K562 (cell line): ENCODE results near the gene FBXO10. TPM values are rescaled to one million over a fixed set of nuclear protein-coding genes. Genes with fewer than 3 reads are reported as not detected.
A peak's percentile ranks its signal among the peaks of the same experiment; 100 is the strongest.

Experiments used
- ELF1 ChIP-seq: fragments of 200-800 bp; sonication (Bioruptor generic); IDR thresholded peaks from 2 replicates; pipeline ENCODE4 v1.6.1; 2016; ENCODE audit warnings: missing genetic modification characterization, missing compliant biosample characterization
- ESRRB ChIP-seq: fragments of 250-450 bp; sonication (Bioruptor Pico); IDR thresholded peaks from 2 replicates; pipeline ENCODE4 v1.5.0; 2020; ENCODE audit warnings: mild to moderate bottlenecking, moderate library complexity, borderline replicate concordance
- HEY1 ChIP-seq: fragments of 250-450 bp; sonication (Bioruptor Pico); IDR thresholded peaks from 2 replicates; pipeline ENCODE4 v1.5.0; 2020; ENCODE audit warnings: mild to moderate bottlenecking, moderate library complexity, borderline replicate concordance
- ILK ChIP-seq: fragments of 450-650 bp; IDR thresholded peaks from 2 replicates; pipeline ENCODE4 v1.6.1; 2016; ENCODE audit warnings: missing genetic modification characterization, low read depth, mild to moderate bottlenecking, missing compliant biosample characterization, moderate library complexity, borderline replicate concordance
- NCOA1 ChIP-seq: fragments of 450-650 bp; IDR thresholded peaks from 2 replicates; pipeline ENCODE4 v1.6.1; 2016; ENCODE audit warnings: low read depth
- SMAD3 ChIP-seq: fragments of 450-650 bp; formaldehyde crosslinking; conservative IDR thresholded peaks from 2 replicates; pipeline ENCODE4 v1.4.0; 2020; ENCODE audit warnings: mild to moderate bottlenecking
- ZC3H11A ChIP-seq: IDR thresholded peaks from 2 replicates; pipeline ENCODE4 v1.6.1; 2012; ENCODE audit warnings: low read depth, low read length, improper control_type of control experiment
- polyA plus RNA-seq, 8 experiments: library from polyadenylated mRNA; depleted of rRNA in 4 of 8; stranded (reverse) in 5 of 8; unstranded in 3 of 8; fragments of >200 nt; fragmentation: Nextera tagmentation in 2 of 8; fragmentation: Illumina TruSeq in 1 of 8; extraction: Ambion mirVana in 2 of 8; extraction: Trizol in 1 of 8; gene quantifications; 2 replicates each; pipeline versions ENCODE4 v1.2.1 to v1.2.3, GENCODE V29; 2011 to 2014; ENCODE audit warnings: inconsistent platforms in 1 of 8, missing spikeins in 1 of 8
- total RNA-seq, 7 experiments: library from RNA; depleted of rRNA in 6 of 7; stranded (reverse); fragments of >200 nt in 6 of 7; fragmentation: Illumina TruSeq in 2 of 7; extraction: Trizol in 2 of 7; gene quantifications; 2 replicates each; pipeline versions ENCODE4 v1.2.1 to v1.2.3, GENCODE V29; 2011 to 2021; ENCODE audit warnings: low replicate concordance in 1 of 7
- TF ChIP-seq, protein P1 (sequence below): fragments of 450-650 bp; IDR thresholded peaks from 2 replicates; pipeline ENCODE4 v1.6.1; 2016; ENCODE audit warnings: mild to moderate bottlenecking
- TF ChIP-seq, protein P2 (sequence below): fragments of 250-450 bp; sonication (Bioruptor Pico); IDR thresholded peaks from 2 replicates; pipeline ENCODE4 v1.6.1; 2021; ENCODE audit warnings: mild to moderate bottlenecking
- TF ChIP-seq, protein P3 (sequence below): fragments of 200-400 bp; formaldehyde crosslinking; IDR thresholded peaks from 2 replicates; pipeline ENCODE4 v1.6.1; 2017; ENCODE audit warnings: mild to moderate bottlenecking, low read depth, low read length, moderate library complexity
- TF ChIP-seq, protein P4 (sequence below), 2 experiments: fragments of 150-350 bp in 1 of 2; IDR thresholded peaks; 2 replicates each; pipeline ENCODE4 v1.6.1; 2012 to 2016; ENCODE audit warnings: low read depth in 2 of 2, low read length in 2 of 2, mild to moderate bottlenecking in 1 of 2, moderate library complexity in 1 of 2
- TF ChIP-seq, protein P5 (sequence below), 2 experiments: IDR thresholded peaks in 1 of 2; conservative IDR thresholded peaks in 1 of 2; 2 replicates each; pipeline ENCODE4 v1.6.1; 2016; ENCODE audit warnings: low read depth in 2 of 2, mild to moderate bottlenecking in 1 of 2, missing compliant biosample characterization in 1 of 2, missing genetic modification characterization in 1 of 2, moderate library complexity in 1 of 2

The FBXO10 gene
- total and polyA plus RNA-seq, 9 of the 15 experiments (the other 6 are each of a cell fraction or from before 2014, with no cell fraction given), result 0.84 to 9.9 (median 6.0) TPM

DNA sequence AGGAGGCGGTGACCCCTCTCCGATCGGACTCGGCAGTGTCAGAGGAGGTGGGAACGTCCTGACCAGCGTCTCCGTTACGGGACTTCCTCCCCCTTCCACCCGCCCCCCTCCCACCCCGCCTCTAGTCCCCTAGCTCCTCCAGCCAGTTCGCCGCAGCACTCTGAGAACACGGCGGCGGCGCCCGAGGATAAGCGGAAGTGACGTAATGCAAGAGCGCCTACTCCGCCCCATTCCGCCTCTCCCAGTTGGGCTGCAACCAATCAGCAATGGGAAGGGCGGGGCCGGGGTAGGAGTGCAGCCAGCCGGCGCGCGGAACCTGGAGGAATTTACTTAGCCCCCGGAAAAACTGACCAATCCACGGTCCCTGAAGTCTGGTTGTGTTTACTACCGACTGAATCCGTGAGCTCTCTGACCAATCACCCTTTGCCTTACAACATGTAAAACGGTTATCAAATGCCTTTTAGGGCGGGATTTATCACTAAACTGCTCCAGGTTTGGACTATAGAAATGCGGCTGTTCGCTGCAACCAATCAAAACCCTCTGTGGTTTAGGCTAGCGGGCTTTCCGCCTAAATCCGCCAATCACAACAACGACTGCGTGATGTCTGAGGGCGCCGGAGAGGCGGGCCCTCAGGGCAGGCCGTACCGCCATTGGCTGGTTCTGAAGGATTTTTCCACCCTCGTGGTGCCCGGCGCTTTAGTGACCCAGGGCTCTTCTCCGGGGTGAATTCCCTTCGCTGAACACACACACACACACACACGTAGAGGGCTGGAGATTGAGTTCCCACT, 110.7 kb downstream of the FBXO10 start, which contains the start of gene ZBTB5 (continued):
- TF ChIP-seq, protein P1, sequence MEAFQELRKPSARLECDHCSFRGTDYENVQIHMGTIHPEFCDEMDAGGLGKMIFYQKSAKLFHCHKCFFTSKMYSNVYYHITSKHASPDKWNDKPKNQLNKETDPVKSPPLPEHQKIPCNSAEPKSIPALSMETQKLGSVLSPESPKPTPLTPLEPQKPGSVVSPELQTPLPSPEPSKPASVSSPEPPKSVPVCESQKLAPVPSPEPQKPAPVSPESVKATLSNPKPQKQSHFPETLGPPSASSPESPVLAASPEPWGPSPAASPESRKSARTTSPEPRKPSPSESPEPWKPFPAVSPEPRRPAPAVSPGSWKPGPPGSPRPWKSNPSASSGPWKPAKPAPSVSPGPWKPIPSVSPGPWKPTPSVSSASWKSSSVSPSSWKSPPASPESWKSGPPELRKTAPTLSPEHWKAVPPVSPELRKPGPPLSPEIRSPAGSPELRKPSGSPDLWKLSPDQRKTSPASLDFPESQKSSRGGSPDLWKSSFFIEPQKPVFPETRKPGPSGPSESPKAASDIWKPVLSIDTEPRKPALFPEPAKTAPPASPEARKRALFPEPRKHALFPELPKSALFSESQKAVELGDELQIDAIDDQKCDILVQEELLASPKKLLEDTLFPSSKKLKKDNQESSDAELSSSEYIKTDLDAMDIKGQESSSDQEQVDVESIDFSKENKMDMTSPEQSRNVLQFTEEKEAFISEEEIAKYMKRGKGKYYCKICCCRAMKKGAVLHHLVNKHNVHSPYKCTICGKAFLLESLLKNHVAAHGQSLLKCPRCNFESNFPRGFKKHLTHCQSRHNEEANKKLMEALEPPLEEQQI, result no peak
- TF ChIP-seq, protein P2, sequence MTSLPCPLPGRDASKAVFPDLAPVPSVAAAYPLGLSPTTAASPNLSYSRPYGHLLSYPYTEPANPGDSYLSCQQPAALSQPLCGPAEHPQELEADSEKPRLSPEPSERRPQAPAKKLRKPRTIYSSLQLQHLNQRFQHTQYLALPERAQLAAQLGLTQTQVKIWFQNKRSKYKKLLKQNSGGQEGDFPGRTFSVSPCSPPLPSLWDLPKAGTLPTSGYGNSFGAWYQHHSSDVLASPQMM, result no peak
- TF ChIP-seq SMAD3 (no peak), ESRRB (CRISPR knock-in tag) (no peak), ELF1 (tag) (no peak), NCOA1 (no peak), ZC3H11A (no peak), HEY1 (CRISPR knock-in tag) (no peak), ILK (tag) (no peak)
- TF ChIP-seq, protein P3, sequence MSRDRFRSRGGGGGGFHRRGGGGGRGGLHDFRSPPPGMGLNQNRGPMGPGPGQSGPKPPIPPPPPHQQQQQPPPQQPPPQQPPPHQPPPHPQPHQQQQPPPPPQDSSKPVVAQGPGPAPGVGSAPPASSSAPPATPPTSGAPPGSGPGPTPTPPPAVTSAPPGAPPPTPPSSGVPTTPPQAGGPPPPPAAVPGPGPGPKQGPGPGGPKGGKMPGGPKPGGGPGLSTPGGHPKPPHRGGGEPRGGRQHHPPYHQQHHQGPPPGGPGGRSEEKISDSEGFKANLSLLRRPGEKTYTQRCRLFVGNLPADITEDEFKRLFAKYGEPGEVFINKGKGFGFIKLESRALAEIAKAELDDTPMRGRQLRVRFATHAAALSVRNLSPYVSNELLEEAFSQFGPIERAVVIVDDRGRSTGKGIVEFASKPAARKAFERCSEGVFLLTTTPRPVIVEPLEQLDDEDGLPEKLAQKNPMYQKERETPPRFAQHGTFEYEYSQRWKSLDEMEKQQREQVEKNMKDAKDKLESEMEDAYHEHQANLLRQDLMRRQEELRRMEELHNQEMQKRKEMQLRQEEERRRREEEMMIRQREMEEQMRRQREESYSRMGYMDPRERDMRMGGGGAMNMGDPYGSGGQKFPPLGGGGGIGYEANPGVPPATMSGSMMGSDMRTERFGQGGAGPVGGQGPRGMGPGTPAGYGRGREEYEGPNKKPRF, result no peak
- TF ChIP-seq, protein P4, sequence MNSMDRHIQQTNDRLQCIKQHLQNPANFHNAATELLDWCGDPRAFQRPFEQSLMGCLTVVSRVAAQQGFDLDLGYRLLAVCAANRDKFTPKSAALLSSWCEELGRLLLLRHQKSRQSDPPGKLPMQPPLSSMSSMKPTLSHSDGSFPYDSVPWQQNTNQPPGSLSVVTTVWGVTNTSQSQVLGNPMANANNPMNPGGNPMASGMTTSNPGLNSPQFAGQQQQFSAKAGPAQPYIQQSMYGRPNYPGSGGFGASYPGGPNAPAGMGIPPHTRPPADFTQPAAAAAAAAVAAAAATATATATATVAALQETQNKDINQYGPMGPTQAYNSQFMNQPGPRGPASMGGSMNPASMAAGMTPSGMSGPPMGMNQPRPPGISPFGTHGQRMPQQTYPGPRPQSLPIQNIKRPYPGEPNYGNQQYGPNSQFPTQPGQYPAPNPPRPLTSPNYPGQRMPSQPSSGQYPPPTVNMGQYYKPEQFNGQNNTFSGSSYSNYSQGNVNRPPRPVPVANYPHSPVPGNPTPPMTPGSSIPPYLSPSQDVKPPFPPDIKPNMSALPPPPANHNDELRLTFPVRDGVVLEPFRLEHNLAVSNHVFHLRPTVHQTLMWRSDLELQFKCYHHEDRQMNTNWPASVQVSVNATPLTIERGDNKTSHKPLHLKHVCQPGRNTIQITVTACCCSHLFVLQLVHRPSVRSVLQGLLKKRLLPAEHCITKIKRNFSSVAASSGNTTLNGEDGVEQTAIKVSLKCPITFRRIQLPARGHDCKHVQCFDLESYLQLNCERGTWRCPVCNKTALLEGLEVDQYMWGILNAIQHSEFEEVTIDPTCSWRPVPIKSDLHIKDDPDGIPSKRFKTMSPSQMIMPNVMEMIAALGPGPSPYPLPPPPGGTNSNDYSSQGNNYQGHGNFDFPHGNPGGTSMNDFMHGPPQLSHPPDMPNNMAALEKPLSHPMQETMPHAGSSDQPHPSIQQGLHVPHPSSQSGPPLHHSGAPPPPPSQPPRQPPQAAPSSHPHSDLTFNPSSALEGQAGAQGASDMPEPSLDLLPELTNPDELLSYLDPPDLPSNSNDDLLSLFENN (IDR thresholded peaks at IDR 0.05; ENCODE audit: low read depth in 2 of 2, low read length in 2 of 2), result no peak
- TF ChIP-seq, protein P5, sequence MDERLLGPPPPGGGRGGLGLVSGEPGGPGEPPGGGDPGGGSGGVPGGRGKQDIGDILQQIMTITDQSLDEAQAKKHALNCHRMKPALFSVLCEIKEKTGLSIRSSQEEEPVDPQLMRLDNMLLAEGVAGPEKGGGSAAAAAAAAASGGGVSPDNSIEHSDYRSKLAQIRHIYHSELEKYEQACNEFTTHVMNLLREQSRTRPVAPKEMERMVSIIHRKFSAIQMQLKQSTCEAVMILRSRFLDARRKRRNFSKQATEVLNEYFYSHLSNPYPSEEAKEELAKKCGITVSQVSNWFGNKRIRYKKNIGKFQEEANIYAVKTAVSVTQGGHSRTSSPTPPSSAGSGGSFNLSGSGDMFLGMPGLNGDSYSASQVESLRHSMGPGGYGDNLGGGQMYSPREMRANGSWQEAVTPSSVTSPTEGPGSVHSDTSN (CRISPR knock-in tag; IDR thresholded peaks at IDR 0.05; ENCODE audit: low read depth), result no peak
- TF ChIP-seq, protein P5 (tag; conservative IDR thresholded peaks at IDR 0.05; ENCODE audit: low read depth), result peak; percentile 44; the same call in 1 of the 2 replicates
